WTC11 (cell line): ENCODE results near the gene OSBPL10. TPM values are rescaled to one million over a fixed set of nuclear protein-coding genes. Genes with fewer than 3 reads are reported as not detected.

Experiments used
- ATAC-seq: fragments of 200-7000 bp; cut with Tn5 transposase; 2 replicates; pipeline ENCODE4 v1.10.0; 2021; ENCODE audit warnings: mild to moderate bottlenecking, moderate library complexity
- CTCF ChIA-PET: fragments of 300-600 bp; sonication (Branson Sonifier 250); formaldehyde crosslinking; loops from one replicate; lab custom pipeline; 2021; ENCODE audit warnings: antibody characterized with exemption; lab: Charles Lee
- POLR2A ChIA-PET: fragments of 350-600 bp; sonication (Branson Sonifier 250); formaldehyde crosslinking; loops from one replicate; lab custom pipeline; 2021; ENCODE audit warnings: antibody characterized with exemption; lab: Charles Lee
- DNase-seq: peaks from one replicate; pipeline ENCODE4 v3.0.0; 2021; ENCODE audit warnings: low spot score
- H3K27ac Mint-ChIP-seq: 2 replicates; pipeline ENCODE4 v1.8.0; 2021; ENCODE audit warnings: mixed read lengths
- H3K27me3 Mint-ChIP-seq: 2 replicates; pipeline ENCODE4 v1.8.0; 2021; ENCODE audit warnings: low read depth, mild to moderate bottlenecking, moderate library complexity, mixed read lengths
- H3K36me3 Mint-ChIP-seq: 2 replicates; pipeline ENCODE4 v1.8.0; 2021; ENCODE audit warnings: mixed read lengths
- H3K4me1 Mint-ChIP-seq: 2 replicates; pipeline ENCODE4 v1.8.0; 2022; ENCODE audit warnings: mixed read lengths
- H3K4me3 Mint-ChIP-seq: 2 replicates; pipeline ENCODE4 v1.8.0; 2021; ENCODE audit warnings: mild to moderate bottlenecking, moderate library complexity, mixed read lengths
- H3K9me3 Mint-ChIP-seq: 2 replicates; pipeline ENCODE4 v1.8.0; 2021; ENCODE audit warnings: mixed read lengths
- AFF4 ChIP-seq: sonication (generic); formaldehyde crosslinking; IDR thresholded peaks from 2 replicates; pipeline ENCODE4 v1.8.1; 2023; ENCODE audit warnings: mild to moderate bottlenecking, missing genetic modification reagents, borderline replicate concordance
- ATF3 ChIP-seq: sonication (generic); formaldehyde crosslinking; conservative IDR thresholded peaks from 2 replicates; pipeline ENCODE4 v1.8.1; 2022; ENCODE audit warnings: mild to moderate bottlenecking, missing genetic modification reagents
- E2F1 ChIP-seq: sonication (generic); formaldehyde crosslinking; IDR thresholded peaks from 2 replicates; pipeline ENCODE4 v1.8.0; 2022; ENCODE audit warnings: mild to moderate bottlenecking, missing genetic modification reagents
- EMX1 ChIP-seq: fragments of 250-450 bp; sonication (Bioruptor Pico); IDR thresholded peaks from 2 replicates; pipeline ENCODE4 v1.8.0; 2021; ENCODE audit warnings: mild to moderate bottlenecking
- ESRRA ChIP-seq: sonication (generic); formaldehyde crosslinking; IDR thresholded peaks from 2 replicates; pipeline ENCODE4 v1.8.1; 2022; ENCODE audit warnings: mild to moderate bottlenecking, missing genetic modification reagents, borderline replicate concordance
- FOXJ3 ChIP-seq: sonication (generic); formaldehyde crosslinking; IDR thresholded peaks from 2 replicates; pipeline ENCODE4 v1.9.0; 2021; ENCODE audit warnings: missing genetic modification reagents, mild to moderate bottlenecking, borderline replicate concordance
- FOXK1 ChIP-seq: sonication (generic); formaldehyde crosslinking; IDR thresholded peaks from 2 replicates; pipeline ENCODE4 v1.8.0; 2022; ENCODE audit warnings: mild to moderate bottlenecking, moderate library complexity, missing genetic modification reagents
- JUN ChIP-seq: sonication (generic); formaldehyde crosslinking; IDR thresholded peaks from 2 replicates; pipeline ENCODE4 v1.8.0; 2023; ENCODE audit warnings: mild to moderate bottlenecking, missing genetic modification reagents
- NFYB ChIP-seq: sonication (generic); formaldehyde crosslinking; conservative IDR thresholded peaks from 2 replicates; pipeline ENCODE4 v1.8.0; 2022; ENCODE audit warnings: low read depth, missing genetic modification reagents
- NR1H2 ChIP-seq: sonication (generic); formaldehyde crosslinking; IDR thresholded peaks from 2 replicates; pipeline ENCODE4 v1.9.0; 2021; ENCODE audit warnings: mild to moderate bottlenecking, moderate library complexity, missing genetic modification reagents
- PRRX2 ChIP-seq: fragments of 250-450 bp; sonication (Bioruptor Pico); IDR thresholded peaks from 2 replicates; pipeline ENCODE4 v1.8.0; 2021; ENCODE audit warnings: mild to moderate bottlenecking
- SMAD3 ChIP-seq: sonication (generic); formaldehyde crosslinking; IDR thresholded peaks from 2 replicates; pipeline ENCODE4 v1.8.0; 2022; ENCODE audit warnings: missing genetic modification reagents, mild to moderate bottlenecking, borderline replicate concordance
- SMAD4 ChIP-seq: sonication (generic); formaldehyde crosslinking; IDR thresholded peaks from 2 replicates; pipeline ENCODE4 v1.8.0; 2022; ENCODE audit warnings: mild to moderate bottlenecking, missing genetic modification reagents
- SP1 ChIP-seq: sonication (generic); formaldehyde crosslinking; conservative IDR thresholded peaks from 2 replicates; pipeline ENCODE4 v1.8.1; 2022; ENCODE audit warnings: missing genetic modification reagents
- ZBTB43 ChIP-seq: sonication (generic); formaldehyde crosslinking; IDR thresholded peaks from 2 replicates; pipeline ENCODE4 v1.8.1; 2023; ENCODE audit warnings: mild to moderate bottlenecking, missing genetic modification reagents
- ZNF121 ChIP-seq: sonication (generic); formaldehyde crosslinking; IDR thresholded peaks from 2 replicates; pipeline ENCODE4 v1.8.0; 2023; ENCODE audit warnings: missing genetic modification reagents
- ZNF317 ChIP-seq: sonication (generic); formaldehyde crosslinking; IDR thresholded peaks from 2 replicates; pipeline ENCODE4 v1.8.1; 2023; ENCODE audit warnings: low read depth, mild to moderate bottlenecking, moderate library complexity, missing genetic modification reagents, borderline replicate concordance
- ZNF512 ChIP-seq: sonication (generic); formaldehyde crosslinking; IDR thresholded peaks from 2 replicates; pipeline ENCODE4 v1.8.1; 2022; ENCODE audit warnings: missing genetic modification reagents, borderline replicate concordance
- total RNA-seq: library from RNA; stranded (reverse); gene quantifications from 3 replicates; pipeline ENCODE4 v1.2.3, GENCODE V29; 2021

Gene OSBPL10
- total RNA-seq, 1 experiment from 2014 or later: 84.1 TPM

GRCh38 chr3:31815006-31815405 lies 166.1 kb downstream of the OSBPL10 start:
- TF ChIP-seq SP1 (CRISPR knock-in tag) (no peak), JUN (no peak), PRRX2 (CRISPR knock-in tag) (no peak), NFYB (CRISPR knock-in tag) (no peak), ZBTB43 (CRISPR knock-in tag) (no peak), ZNF317 (CRISPR knock-in tag) (no peak), E2F1 (CRISPR knock-in tag) (no peak), ESRRA (CRISPR knock-in tag) (no peak), ZNF121 (no peak), SMAD3 (no peak), ZNF512 (CRISPR knock-in tag) (no peak)
- no peak for DNase-seq
- Mint-ChIP-seq H3K27ac (peak overlapping the region; percentile 6; the same call in 1 of the 2 replicates), H3K4me1 (peaks cover 28% of the 10 kb centered on the region), H3K27me3 (no peaks in the 10 kb centered on the region), H3K9me3 (no peaks in the 10 kb centered on the region), H3K4me3 (no peak overlapping the region), H3K36me3 (peaks cover 6% of the 10 kb centered on the region; the same call in 1 of the 2 replicates)
- POLR2A ChIA-PET: no interaction called here
- ATAC-seq: no peak
- CTCF ChIA-PET: interaction anchor here (0.9 to 1.0 kb wide), 2 partner anchors 41 to 339 kb away, joined by 3 read pairs; no protein-coding TSS in a partner anchor

- TF ChIP-seq SMAD4 (no peak), FOXK1 (CRISPR knock-in tag) (no peak), PRRX2 (CRISPR knock-in tag) (no peak), FOXJ3 (CRISPR knock-in tag) (no peak), NR1H2 (CRISPR knock-in tag) (no peak), EMX1 (CRISPR knock-in tag) (no peak)
- no peak overlapping the region; the same call in 1 of the 2 replicates for H3K27ac Mint-ChIP-seq
- POLR2A ChIA-PET: no interaction called here
- no peak overlapping the region for H3K4me3 Mint-ChIP-seq
- peaks cover 32% of the 10 kb centered on the region for H3K4me1 Mint-ChIP-seq
- CTCF ChIA-PET: interaction anchor here (0.9 kb wide), 1 partner anchor 89 kb away, joined by 3 read pairs; no protein-coding TSS in a partner anchor
- no peak for ATAC-seq
- H3K36me3 Mint-ChIP-seq: no peaks in the 10 kb centered on the region
- no peaks in the 10 kb centered on the region for H3K9me3 Mint-ChIP-seq
- H3K27me3 Mint-ChIP-seq: no peaks in the 10 kb centered on the region
- no peak for DNase-seq
These were observed 167.4 kb downstream of the OSBPL10 start for GRCh38 chr3:31813686-31814085.

GRCh38 chr3:31813197-31813596 lies 167.9 kb downstream of the OSBPL10 start:
- Mint-ChIP-seq H3K36me3 (no peaks in the 10 kb centered on the region), H3K27me3 (no peaks in the 10 kb centered on the region)
- no peak for ATAC-seq

More at GRCh38 chr3:31813197-31813596, 167.9 kb downstream of the OSBPL10 start:
- TF ChIP-seq ATF3 (CRISPR knock-in tag) (no peak), AFF4 (CRISPR knock-in tag) (no peak)
- TF ChIP-seq, all 79 proteins: peak for 0
- H3K27ac Mint-ChIP-seq: no peak overlapping the region
- peaks cover 29% of the 10 kb centered on the region for H3K4me1 Mint-ChIP-seq
- H3K4me3 Mint-ChIP-seq: no peak overlapping the region
- CTCF ChIA-PET: interaction anchor here (0.7 to 0.9 kb wide), 2 partner anchors 89 to 196 kb away, joined by 3 to 4 read pairs; no protein-coding TSS in a partner anchor
- no peak for DNase-seq
- no peaks in the 10 kb centered on the region for H3K9me3 Mint-ChIP-seq
- POLR2A ChIA-PET: no interaction called here
